HepG2 (cell line): Measurements from ENCODE around the gene EHD1. TPM values are rescaled to one million over a fixed set of nuclear protein-coding genes. Genes with fewer than 3 reads are reported as not detected.
A peak's percentile ranks its signal among the peaks of the same experiment; 100 is the strongest.

Source experiments
- CREB1 ChIP-seq, 2 experiments: fragments of 450-650 bp in 1 of 2; IDR thresholded peaks; 2 replicates each; pipeline ENCODE4 v1.6.1; 2016 to 2017; ENCODE audit warnings: control low read depth in 1 of 2, mild to moderate bottlenecking in 1 of 2, missing compliant biosample characterization in 1 of 2, missing genetic modification characterization in 1 of 2
- DMAP1 ChIP-seq: IDR thresholded peaks from 2 replicates; pipeline ENCODE4 v1.6.1; 2016
- EHMT2 ChIP-seq: fragments of 200-600 bp; sonication (generic); IDR thresholded peaks from 2 replicates; pipeline ENCODE4 v1.7.0; 2017; ENCODE audit warnings: antibody characterized with exemption, low read depth, low read length, borderline replicate concordance
- FOXJ3 ChIP-seq: sonication (generic); formaldehyde crosslinking; IDR thresholded peaks from 2 replicates; pipeline ENCODE4 v1.4.0; 2020; ENCODE audit warnings: missing genetic modification reagents, mild to moderate bottlenecking, borderline replicate concordance
- NCOA2 ChIP-seq: sonication (generic); formaldehyde crosslinking; IDR thresholded peaks from 2 replicates; pipeline ENCODE4 v1.8.0; 2022; ENCODE audit warnings: inconsistent platforms
- SIX4 ChIP-seq: sonication (generic); formaldehyde crosslinking; IDR thresholded peaks from 2 replicates; pipeline ENCODE4 v1.4.0; 2020; ENCODE audit warnings: missing genetic modification reagents
- ZNF124 ChIP-seq: sonication (generic); formaldehyde crosslinking; IDR thresholded peaks from 2 replicates; pipeline ENCODE4 v1.4.0; 2020; ENCODE audit warnings: missing genetic modification reagents
- polyA plus RNA-seq, 8 experiments: library from polyadenylated mRNA; depleted of rRNA in 3 of 8; stranded (reverse) in 7 of 8; unstranded in 1 of 8; fragments of >200 nt; fragmentation: Illumina TruSeq in 4 of 8; extraction: Trizol in 4 of 8; gene quantifications; 2 replicates each; pipeline versions ENCODE4 v1.2.1 to v1.2.3, GENCODE V29; 2011 to 2016; ENCODE audit warnings: low read depth in 4 of 8, missing spikeins in 1 of 8, mixed read lengths in 1 of 8; ENCODE audit not compliant: insufficient read depth in 1 of 8
- total RNA-seq, 5 experiments: library from RNA; depleted of rRNA; stranded (reverse); fragments of >200 nt; fragmentation: Illumina TruSeq; extraction: Trizol; gene quantifications; 2 replicates each; pipeline ENCODE4 v1.2.3, GENCODE V29; 2016; ENCODE audit warnings: low read depth in 1 of 5
- TF ChIP-seq, protein P1 (sequence below): sonication (generic); formaldehyde crosslinking; IDR thresholded peaks from 2 replicates; pipeline ENCODE4 v1.8.1; 2022; ENCODE audit warnings: mild to moderate bottlenecking, missing genetic modification reagents
- TF ChIP-seq, protein P2 (sequence below): sonication (generic); formaldehyde crosslinking; IDR thresholded peaks from 2 replicates; pipeline ENCODE4 v1.5.1; 2020; ENCODE audit warnings: mild to moderate bottlenecking, missing genetic modification reagents, borderline replicate concordance
- TF ChIP-seq, protein P3 (sequence below): IDR thresholded peaks from 2 replicates; pipeline ENCODE4 v1.6.1; 2016; ENCODE audit warnings: missing compliant biosample characterization, missing genetic modification reagents, borderline replicate concordance
- TF ChIP-seq, protein P4 (sequence below): fragments of 450-650 bp; IDR thresholded peaks from 2 replicates; pipeline ENCODE4 v1.6.1; 2017
- TF ChIP-seq, protein P5 (sequence below): sonication (generic); formaldehyde crosslinking; IDR thresholded peaks from 2 replicates; pipeline ENCODE4 v1.5.1; 2020; ENCODE audit warnings: missing genetic modification reagents, mild to moderate bottlenecking, borderline replicate concordance
- TF ChIP-seq, protein P6 (sequence below): sonication (generic); formaldehyde crosslinking; IDR thresholded peaks from 2 replicates; pipeline ENCODE4 v1.8.1; 2023; ENCODE audit warnings: mild to moderate bottlenecking, moderate library complexity, missing genetic modification reagents
- TF ChIP-seq, protein P7 (sequence below): sonication (generic); formaldehyde crosslinking; IDR thresholded peaks from 2 replicates; pipeline ENCODE4 v1.4.0; 2020; ENCODE audit warnings: missing genetic modification reagents

Gene EHD1
- total and polyA plus RNA-seq, 2 of the 13 experiments (the other 11 are each of a cell fraction or from before 2014, with no cell fraction given), result 23.6 to 26.6 TPM

DNA sequence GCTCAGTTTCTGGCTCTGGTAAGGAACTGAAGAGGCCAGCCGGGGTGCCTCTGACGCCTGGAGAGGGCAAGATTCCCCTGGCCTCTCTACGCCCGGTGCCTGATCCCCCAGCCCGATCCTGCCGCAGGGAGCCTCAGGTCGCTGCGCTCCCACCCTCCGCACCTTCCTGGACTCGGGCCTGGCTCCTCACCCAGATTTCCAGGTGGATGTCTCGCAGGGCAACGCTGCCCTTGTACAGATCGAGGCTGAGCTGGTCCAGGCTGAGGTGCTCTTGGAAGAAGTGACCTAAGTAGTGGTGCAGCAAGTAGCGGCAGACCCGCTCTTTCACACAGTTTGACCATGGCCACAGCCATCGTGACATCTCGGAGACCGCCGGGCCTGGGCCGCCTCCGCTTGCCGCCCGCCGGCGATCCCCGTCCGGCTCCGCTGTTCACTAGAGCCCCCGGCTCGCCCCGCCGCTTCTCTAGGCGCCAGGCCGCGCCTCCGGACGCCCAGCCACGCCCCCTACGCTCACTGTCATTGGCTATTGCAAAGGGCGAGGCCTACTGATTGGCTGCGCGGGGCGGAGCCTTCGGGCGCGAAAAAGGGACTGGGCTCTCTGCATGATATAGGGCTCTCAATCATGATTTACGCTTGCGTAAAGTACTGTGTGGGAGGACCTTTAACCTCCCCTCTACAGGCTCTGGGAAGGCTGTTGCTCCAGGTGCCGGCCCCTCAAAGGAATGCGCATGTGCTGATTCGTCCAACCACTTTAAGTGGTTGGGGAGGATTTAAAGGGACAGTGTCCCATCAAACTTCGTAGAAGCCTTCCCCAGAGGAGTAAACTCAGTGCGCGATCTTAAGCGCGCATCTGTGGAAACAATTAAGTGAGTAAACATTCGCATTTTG is 38.6 kb upstream of the EHD1 start, which contains the start of gene ATG2A (continued):
- TF ChIP-seq, protein P1, sequence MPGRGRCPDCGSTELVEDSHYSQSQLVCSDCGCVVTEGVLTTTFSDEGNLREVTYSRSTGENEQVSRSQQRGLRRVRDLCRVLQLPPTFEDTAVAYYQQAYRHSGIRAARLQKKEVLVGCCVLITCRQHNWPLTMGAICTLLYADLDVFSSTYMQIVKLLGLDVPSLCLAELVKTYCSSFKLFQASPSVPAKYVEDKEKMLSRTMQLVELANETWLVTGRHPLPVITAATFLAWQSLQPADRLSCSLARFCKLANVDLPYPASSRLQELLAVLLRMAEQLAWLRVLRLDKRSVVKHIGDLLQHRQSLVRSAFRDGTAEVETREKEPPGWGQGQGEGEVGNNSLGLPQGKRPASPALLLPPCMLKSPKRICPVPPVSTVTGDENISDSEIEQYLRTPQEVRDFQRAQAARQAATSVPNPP (CRISPR knock-in tag), result no peak; the same call in 1 of the 2 replicates
- TF ChIP-seq DMAP1 (CRISPR knock-in tag) (no peak), NCOA2 (CRISPR knock-in tag) (no peak; the same call in 1 of the 2 replicates), ZNF124 (CRISPR knock-in tag) (peak; percentile 23; the same call in 1 of the 2 replicates), SIX4 (CRISPR knock-in tag) (no peak), EHMT2 (no peak), CREB1 (IDR thresholded peaks at IDR 0.05) (peak; percentile 49; the same call in 1 of the 2 replicates), CREB1 (CRISPR knock-in tag; IDR thresholded peaks at IDR 0.05) (peak; percentile 65), FOXJ3 (CRISPR knock-in tag) (no peak)
- TF ChIP-seq, protein P2, sequence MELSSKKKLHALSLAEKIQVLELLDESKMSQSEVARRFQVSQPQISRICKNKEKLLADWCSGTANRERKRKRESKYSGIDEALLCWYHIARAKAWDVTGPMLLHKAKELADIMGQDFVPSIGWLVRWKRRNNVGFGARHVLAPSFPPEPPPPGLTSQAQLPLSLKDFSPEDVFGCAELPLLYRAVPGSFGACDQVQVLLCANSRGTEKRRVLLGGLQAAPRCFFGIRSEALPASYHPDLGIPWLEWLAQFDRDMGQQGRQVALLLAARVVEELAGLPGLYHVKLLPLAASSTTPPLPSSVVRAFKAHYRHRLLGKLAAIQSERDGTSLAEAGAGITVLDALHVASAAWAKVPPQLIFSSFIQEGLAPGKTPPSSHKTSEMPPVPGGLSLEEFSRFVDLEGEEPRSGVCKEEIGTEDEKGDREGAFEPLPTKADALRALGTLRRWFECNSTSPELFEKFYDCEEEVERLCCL, result no peak
- TF ChIP-seq, protein P3, sequence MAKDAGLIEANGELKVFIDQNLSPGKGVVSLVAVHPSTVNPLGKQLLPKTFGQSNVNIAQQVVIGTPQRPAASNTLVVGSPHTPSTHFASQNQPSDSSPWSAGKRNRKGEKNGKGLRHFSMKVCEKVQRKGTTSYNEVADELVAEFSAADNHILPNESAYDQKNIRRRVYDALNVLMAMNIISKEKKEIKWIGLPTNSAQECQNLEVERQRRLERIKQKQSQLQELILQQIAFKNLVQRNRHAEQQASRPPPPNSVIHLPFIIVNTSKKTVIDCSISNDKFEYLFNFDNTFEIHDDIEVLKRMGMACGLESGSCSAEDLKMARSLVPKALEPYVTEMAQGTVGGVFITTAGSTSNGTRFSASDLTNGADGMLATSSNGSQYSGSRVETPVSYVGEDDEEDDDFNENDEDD (CRISPR knock-in tag), result no peak; the same call in 1 of the 2 replicates
- TF ChIP-seq, protein P4, sequence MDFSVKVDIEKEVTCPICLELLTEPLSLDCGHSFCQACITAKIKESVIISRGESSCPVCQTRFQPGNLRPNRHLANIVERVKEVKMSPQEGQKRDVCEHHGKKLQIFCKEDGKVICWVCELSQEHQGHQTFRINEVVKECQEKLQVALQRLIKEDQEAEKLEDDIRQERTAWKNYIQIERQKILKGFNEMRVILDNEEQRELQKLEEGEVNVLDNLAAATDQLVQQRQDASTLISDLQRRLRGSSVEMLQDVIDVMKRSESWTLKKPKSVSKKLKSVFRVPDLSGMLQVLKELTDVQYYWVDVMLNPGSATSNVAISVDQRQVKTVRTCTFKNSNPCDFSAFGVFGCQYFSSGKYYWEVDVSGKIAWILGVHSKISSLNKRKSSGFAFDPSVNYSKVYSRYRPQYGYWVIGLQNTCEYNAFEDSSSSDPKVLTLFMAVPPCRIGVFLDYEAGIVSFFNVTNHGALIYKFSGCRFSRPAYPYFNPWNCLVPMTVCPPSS, result no peak
- TF ChIP-seq, protein P5, sequence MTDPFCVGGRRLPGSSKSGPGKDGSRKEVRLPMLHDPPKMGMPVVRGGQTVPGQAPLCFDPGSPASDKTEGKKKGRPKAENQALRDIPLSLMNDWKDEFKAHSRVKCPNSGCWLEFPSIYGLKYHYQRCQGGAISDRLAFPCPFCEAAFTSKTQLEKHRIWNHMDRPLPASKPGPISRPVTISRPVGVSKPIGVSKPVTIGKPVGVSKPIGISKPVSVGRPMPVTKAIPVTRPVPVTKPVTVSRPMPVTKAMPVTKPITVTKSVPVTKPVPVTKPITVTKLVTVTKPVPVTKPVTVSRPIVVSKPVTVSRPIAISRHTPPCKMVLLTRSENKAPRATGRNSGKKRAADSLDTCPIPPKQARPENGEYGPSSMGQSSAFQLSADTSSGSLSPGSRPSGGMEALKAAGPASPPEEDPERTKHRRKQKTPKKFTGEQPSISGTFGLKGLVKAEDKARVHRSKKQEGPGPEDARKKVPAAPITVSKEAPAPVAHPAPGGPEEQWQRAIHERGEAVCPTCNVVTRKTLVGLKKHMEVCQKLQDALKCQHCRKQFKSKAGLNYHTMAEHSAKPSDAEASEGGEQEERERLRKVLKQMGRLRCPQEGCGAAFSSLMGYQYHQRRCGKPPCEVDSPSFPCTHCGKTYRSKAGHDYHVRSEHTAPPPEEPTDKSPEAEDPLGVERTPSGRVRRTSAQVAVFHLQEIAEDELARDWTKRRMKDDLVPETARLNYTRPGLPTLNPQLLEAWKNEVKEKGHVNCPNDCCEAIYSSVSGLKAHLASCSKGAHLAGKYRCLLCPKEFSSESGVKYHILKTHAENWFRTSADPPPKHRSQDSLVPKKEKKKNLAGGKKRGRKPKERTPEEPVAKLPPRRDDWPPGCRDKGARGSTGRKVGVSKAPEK, result no peak
- TF ChIP-seq, protein P6, sequence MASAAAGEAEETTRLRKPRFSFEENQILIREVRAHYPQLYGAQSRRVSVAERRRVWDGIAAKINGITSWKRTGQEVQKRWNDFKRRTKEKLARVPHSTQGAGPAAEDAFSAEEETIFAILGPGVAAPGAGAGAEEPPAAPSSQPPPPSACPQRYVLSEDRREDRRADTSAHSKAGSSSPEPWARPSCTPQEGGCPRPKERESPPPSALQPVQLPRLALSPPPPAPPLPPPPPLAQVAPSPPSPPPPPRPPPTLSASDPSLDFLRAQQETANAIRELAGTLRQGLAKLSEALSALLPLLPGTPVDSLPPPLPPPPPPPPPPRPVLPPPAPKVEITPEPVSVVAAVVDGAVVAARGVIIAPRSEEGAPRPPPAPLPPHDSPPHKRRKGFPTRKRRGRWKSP (CRISPR knock-in tag), result no peak; the same call in 1 of the 2 replicates
- TF ChIP-seq, protein P7, sequence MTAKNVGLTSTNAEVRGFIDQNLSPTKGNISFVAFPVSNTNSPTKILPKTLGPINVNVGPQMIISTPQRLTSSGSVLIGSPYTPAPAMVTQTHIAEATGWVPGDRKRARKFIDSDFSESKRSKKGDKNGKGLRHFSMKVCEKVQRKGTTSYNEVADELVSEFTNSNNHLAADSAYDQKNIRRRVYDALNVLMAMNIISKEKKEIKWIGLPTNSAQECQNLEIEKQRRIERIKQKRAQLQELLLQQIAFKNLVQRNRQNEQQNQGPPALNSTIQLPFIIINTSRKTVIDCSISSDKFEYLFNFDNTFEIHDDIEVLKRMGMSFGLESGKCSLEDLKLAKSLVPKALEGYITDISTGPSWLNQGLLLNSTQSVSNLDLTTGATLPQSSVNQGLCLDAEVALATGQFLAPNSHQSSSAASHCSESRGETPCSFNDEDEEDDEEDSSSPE (CRISPR knock-in tag), result peak; percentile 86
